PFSK-1 (cell line): ENCODE measurements around the gene GSG1L.

Experiments used
- POLR2AphosphoS5 ChIP-seq: IDR thresholded peaks from 2 replicates; pipeline ENCODE4 v1.6.1; 2012; ENCODE audit warnings: low read depth, mild to moderate bottlenecking, control low read depth, low read length, moderate library complexity
- SIN3A ChIP-seq: IDR thresholded peaks from 2 replicates; pipeline ENCODE4 v1.6.1; 2012; ENCODE audit warnings: mild to moderate bottlenecking, low read length, moderate library complexity, borderline replicate concordance; ENCODE audit not compliant: insufficient read depth
- TAF1 ChIP-seq: IDR thresholded peaks from 2 replicates; pipeline ENCODE4 v1.6.1; 2012; ENCODE audit warnings: low read length, control low read depth, borderline replicate concordance; ENCODE audit not compliant: insufficient read depth

DNA sequence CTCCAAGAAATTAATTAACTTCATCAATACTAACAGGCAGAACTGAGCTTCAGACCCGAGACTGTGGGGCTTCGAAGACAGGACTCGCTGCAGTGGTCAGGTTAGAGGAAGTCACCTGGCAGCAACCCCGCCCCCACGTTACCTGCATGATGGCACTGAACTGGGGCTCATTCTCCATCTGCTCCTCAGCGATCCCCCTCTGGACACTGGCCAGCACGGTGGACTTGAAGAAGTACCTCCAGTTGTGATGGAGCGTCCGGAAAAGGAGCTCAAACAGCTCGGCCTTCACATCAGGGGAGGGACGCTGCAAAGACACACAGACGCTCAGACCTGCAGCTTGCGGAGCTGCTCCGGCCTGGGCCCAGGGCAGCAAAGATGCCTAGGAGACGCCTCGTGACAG lies 40.9 kb upstream of the GSG1L start:
- TF ChIP-seq SIN3A, result no peak
- no peak for TF ChIP-seq POLR2AphosphoS5
- no peak for TF ChIP-seq TAF1
